ENCODE measurements around the gene COL4A1. TPM values are rescaled to one million over a fixed set of nuclear protein-coding genes. Genes with fewer than 3 reads are reported as not detected.

Gene COL4A1
- total RNA-seq, 1 experiment from 2014 or later: 0.12 TPM

DNA sequence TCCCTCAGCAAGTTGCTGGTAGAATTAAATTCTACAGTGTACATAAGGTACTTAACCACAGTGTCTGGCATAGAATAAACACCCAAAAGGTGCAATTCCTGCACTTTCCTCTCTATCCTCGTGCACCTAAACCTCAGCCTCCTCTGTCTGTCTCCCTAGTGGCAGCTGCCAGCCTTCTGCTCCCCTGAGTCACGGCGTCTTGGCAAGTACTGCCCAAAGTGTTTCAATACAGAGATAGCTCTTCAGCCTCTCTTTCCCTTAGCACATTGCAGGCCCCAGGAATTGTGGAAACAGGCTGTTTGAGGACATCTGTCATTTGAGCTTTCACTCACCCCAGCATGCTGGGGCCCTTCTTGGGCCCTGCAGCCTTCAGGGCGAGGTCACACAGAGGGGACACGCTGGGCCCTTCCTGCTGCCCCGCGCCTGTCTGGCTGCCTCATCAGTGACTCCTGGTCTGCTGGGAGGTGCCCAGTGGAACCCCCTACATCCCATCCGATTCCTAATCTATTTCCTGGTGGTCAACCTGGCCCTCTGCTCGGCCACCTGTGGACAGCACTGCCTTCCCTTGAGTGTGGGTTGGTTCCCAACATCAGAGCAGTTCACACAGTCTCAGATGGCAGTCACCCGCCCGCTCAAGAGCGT is 19.4 kb upstream of the COL4A1 start:
- H3K27ac Mint-ChIP-seq (ENCODE audit: unreplicated experiment): no peak overlapping the region
- CTCF ChIA-PET: no interaction called here
- TF ChIP-seq, protein P1, sequence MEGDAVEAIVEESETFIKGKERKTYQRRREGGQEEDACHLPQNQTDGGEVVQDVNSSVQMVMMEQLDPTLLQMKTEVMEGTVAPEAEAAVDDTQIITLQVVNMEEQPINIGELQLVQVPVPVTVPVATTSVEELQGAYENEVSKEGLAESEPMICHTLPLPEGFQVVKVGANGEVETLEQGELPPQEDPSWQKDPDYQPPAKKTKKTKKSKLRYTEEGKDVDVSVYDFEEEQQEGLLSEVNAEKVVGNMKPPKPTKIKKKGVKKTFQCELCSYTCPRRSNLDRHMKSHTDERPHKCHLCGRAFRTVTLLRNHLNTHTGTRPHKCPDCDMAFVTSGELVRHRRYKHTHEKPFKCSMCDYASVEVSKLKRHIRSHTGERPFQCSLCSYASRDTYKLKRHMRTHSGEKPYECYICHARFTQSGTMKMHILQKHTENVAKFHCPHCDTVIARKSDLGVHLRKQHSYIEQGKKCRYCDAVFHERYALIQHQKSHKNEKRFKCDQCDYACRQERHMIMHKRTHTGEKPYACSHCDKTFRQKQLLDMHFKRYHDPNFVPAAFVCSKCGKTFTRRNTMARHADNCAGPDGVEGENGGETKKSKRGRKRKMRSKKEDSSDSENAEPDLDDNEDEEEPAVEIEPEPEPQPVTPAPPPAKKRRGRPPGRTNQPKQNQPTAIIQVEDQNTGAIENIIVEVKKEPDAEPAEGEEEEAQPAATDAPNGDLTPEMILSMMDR (IDR thresholded peaks at IDR 0.05; ENCODE audit: unreplicated experiment): no peak
- H3K9me3 Mint-ChIP-seq (ENCODE audit: low read depth, unreplicated experiment): no peaks in the 10 kb centered on the region
- DNase-seq: no peak
- no peak overlapping the region for H3K4me3 Mint-ChIP-seq (ENCODE audit: low read depth, unreplicated experiment)
- peaks cover 9% of the 10 kb centered on the region for H3K4me1 Mint-ChIP-seq (ENCODE audit: low read depth, unreplicated experiment)
- intact Hi-C loops (cut with micrococcal nuclease; ENCODE audit: unreplicated experiment): no loop called here
- no peaks in the 10 kb centered on the region for H3K27me3 Mint-ChIP-seq (ENCODE audit: unreplicated experiment)
- no peaks in the 10 kb centered on the region for H3K36me3 Mint-ChIP-seq (ENCODE audit: insufficient read depth, unreplicated experiment)
- BruUV-seq (replicated peaks): no TSS peak

DNA sequence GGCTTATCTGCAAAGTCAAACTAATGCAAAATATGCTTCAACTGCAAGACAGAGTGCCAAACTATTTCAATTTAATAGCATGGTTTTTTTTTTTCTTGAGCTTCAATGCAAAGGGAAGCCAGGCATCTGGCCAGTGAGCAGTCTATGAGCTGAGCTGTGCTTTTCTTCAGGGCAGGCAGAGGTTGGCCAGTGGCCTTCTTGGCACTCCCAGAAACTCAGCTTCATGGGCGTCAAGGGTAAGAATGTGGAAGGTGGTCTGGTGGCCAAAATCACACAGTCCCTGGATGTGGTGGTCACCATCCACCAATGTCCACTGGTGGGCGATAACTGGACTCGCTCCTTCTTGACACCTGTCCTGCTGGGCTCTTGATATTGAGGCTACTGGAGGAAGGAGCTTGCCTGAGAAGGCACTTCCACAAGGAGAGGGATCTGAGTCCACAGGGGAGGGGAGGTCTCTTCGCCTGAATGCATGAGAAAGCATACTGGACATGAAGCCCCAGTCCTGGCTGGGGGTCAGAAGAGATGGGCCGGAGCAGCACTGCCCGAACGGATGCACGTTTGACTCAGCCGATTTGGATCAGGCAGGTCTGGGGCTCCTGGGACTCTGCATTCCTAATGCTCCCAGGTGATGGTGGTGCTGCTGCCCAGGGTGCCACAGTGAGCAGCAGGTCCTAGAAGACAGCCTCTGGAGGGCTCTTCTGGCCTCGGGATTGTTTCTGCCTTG is 17.2 kb upstream of the COL4A1 start:
- Mint-ChIP-seq H3K36me3 (ENCODE audit: insufficient read depth, unreplicated experiment) (no peaks in the 10 kb centered on the region), H3K4me1 (ENCODE audit: low read depth, unreplicated experiment) (peaks cover 9% of the 10 kb centered on the region), H3K27me3 (ENCODE audit: unreplicated experiment) (no peaks in the 10 kb centered on the region), H3K27ac (ENCODE audit: unreplicated experiment) (no peak overlapping the region), H3K9me3 (ENCODE audit: low read depth, unreplicated experiment) (no peaks in the 10 kb centered on the region), H3K4me3 (ENCODE audit: low read depth, unreplicated experiment) (no peak overlapping the region)
- intact Hi-C loops (cut with micrococcal nuclease; ENCODE audit: unreplicated experiment): no loop called here
- CTCF ChIA-PET: no interaction called here
- BruUV-seq (replicated peaks): no TSS peak
- no peak for DNase-seq
- TF ChIP-seq, protein P1 (IDR thresholded peaks at IDR 0.05; ENCODE audit: unreplicated experiment): no peak

DNA sequence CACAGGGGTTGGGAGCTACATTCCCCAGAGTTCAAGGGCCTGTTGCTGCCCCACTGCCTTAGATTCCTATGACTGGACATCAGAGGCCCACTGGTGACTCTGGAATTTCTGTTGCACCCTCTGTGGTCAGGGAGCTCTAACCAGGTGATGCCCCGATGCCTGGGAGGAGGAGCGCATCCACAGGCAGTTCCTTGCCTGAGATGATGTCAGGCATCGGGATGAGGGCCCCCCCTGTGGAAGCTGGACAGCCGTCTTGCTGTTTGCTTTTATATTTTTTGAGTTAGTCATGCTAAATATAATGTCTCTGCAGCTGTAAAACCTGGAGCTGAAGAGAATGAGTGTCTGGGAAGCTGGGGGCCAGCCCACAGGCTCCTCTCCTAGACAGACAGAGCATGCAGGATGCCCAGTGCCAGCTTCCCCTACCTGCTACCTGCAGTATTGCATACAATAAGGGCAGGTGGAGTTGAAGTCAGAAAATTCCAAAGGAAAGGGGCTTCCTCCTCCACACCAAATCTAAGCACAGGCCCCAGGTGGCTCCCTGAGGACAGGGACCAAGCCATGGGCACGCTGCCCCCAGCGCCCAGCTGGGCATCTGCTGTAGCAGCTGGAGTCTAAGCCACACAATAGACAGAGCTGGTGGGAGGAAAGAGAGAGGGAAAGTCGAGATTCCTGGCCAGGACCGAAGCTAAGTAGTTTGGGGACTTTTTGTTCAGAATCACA is 16.4 kb upstream of the COL4A1 start:
- intact Hi-C loops (cut with micrococcal nuclease; ENCODE audit: unreplicated experiment): no loop called here
- DNase-seq: no peak
- H3K4me3 Mint-ChIP-seq (ENCODE audit: low read depth, unreplicated experiment): no peak overlapping the region
- H3K27ac Mint-ChIP-seq (ENCODE audit: unreplicated experiment): no peak overlapping the region
- H3K36me3 Mint-ChIP-seq (ENCODE audit: insufficient read depth, unreplicated experiment): no peaks in the 10 kb centered on the region
- H3K9me3 Mint-ChIP-seq (ENCODE audit: low read depth, unreplicated experiment): no peaks in the 10 kb centered on the region
- H3K27me3 Mint-ChIP-seq (ENCODE audit: unreplicated experiment): no peaks in the 10 kb centered on the region
- TF ChIP-seq, protein P1 (IDR thresholded peaks at IDR 0.05; ENCODE audit: unreplicated experiment): no peak
- peaks cover 9% of the 10 kb centered on the region for H3K4me1 Mint-ChIP-seq (ENCODE audit: low read depth, unreplicated experiment)
- CTCF ChIA-PET: no interaction called here
- BruUV-seq (replicated peaks): no TSS peak

DNA sequence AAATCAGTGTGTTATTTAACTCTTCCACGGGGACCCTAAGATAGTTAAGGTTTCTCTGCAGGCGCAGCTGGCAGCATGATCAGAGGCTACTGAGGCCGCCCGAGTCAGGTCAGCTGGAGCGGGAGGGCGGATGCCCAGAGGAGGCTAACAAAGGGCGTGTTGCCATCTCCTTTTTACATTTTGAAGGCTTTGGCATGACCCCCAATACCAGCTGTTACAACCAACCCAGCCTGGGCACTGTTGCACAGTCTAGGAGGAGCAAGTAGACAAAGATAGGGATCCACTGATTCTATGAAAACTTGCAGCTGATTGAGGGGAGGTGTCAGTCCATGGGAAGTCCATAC is 15.8 kb upstream of the COL4A1 start:
- H3K4me3 Mint-ChIP-seq (ENCODE audit: low read depth, unreplicated experiment): no peak overlapping the region
- H3K9me3 Mint-ChIP-seq (ENCODE audit: low read depth, unreplicated experiment): no peaks in the 10 kb centered on the region
- TF ChIP-seq, protein P1 (IDR thresholded peaks at IDR 0.05; ENCODE audit: unreplicated experiment): no peak
- no peak for DNase-seq
- CTCF ChIA-PET: no interaction called here
- intact Hi-C loops (cut with micrococcal nuclease; ENCODE audit: unreplicated experiment): no loop called here
- no TSS peak for BruUV-seq (replicated peaks)
- no peaks in the 10 kb centered on the region for H3K27me3 Mint-ChIP-seq (ENCODE audit: unreplicated experiment)
- H3K4me1 Mint-ChIP-seq (ENCODE audit: low read depth, unreplicated experiment): peaks cover 9% of the 10 kb centered on the region
- H3K27ac Mint-ChIP-seq (ENCODE audit: unreplicated experiment): no peak overlapping the region
- no peaks in the 10 kb centered on the region for H3K36me3 Mint-ChIP-seq (ENCODE audit: insufficient read depth, unreplicated experiment)

Measured in Calu3 (cell line).